GM18867 (cell line): ENCODE measurements around the gene WFS1.

ENCODE experiments used
- ATAC-seq: cut with Tn5 transposase; IDR thresholded peaks from one replicate; pipeline ENCODE4 v1.9.1; 2021; ENCODE audit warnings: mild to moderate bottlenecking, moderate library complexity; ENCODE audit not compliant: unreplicated experiment

Gene WFS1

DNA sequence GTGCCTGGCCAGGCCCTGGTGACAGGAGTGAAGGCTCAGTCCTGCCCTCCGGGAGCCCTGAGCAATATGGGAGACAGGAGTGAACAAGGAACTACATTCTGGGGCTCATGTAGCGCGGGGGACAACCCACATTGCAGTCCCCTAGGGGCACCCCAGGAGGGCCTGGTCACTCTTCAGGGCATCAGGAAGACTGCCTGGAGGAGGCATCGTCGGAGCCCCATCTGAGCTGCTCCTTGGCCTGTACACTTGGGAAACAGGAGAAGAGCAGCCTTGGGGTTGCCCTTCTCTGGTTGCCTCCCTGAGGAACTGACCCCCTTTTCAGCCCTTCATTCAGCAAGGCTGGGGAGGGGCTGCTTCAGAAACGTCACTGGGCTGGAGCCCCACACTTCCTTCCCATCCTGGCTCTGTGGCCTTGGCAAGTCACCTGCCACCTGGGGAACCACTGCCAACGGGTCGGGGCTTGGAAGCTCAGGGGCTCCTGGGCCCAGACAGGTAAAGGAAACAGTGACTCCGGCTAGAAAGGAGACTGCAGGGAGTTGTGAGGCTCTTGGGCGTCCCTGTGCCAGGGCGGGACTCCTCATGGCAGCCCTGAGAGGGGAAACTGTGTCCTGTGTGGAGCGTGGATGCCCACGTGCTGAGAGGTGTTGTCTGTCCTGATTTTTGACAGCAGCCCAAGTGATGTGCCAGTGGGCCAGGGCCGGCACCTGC lies 10.1 kb downstream of the WFS1 start:
- ATAC-seq: no peak

DNA sequence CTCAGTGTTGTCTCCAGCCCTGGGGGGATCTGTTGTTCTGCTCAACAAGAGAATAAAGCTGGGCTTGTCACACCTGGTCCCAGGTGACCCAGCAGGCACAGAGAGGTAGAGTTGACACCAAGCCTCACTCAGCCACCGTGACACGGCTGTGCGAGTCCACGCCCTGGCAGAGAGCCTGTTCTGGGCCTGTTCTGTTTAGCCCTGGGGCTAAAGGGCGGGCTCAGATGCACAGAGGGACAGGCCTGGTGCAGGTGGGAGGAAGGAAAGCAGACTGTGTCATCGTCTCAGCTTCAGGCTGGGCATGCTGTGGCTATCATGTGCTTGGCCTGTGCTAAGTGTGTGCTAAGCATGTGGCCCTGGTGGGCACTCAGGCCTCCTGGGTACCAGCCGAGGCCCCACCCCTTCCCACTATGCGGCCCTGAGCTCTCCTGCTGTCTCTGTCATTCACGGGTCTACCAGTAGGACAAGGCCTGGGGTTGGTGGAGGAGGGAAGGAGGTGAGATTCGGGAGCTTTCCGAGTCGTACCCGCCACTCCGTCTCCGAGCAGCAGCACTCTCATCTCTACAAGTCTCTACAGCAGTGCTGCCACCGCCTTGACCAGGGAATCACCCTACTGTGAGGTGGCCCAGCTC lies 10.8 kb downstream of the WFS1 start:
- no peak for ATAC-seq

DNA sequence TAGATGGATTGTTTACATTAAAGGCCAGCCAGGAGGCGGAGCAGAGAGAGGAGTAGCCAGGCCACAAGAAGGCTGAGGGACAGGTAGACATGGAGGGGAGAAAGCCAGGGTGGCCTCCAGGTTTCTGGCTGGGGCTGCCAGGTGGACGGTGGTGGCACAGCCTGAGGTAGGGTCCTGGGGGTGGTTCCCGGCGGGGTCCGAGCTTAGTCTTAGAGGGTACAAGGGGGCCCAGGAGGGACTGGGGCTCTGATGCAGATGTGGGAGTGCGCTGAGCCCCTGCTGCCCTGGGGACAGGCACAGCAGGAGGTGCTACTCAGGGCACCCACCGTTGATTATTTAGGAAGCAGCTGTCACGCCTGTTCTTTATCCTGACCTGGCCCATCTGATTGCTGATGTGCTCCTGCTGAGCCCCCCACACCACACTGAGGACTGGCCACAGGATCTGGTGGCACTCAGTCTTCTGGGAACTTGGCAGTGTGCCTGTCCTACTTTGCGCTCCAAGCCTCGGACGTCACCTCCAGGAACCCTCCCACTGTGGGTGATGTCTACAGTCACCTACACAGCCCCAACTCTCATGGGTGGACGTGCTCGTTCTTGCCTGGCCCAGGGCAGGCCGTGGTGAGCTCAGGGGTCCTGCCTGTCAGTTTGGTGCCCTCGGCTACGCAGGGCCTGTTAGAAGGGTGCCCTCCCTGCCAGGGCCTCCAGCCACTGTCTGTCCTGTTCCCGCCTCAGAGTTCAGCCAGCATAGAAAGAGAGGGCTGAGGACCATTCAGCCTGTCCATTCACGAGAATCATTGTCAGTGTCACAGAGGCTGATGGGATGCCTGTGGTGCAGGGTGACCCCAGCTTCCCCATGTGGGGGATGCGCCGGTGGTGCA lies 12.0 kb downstream of the WFS1 start:
- no peak for ATAC-seq

GRCh38 chr4:6282314-6282771 lies 12.7 kb downstream of the WFS1 start:
- ATAC-seq: no peak

GRCh38 chr4:6283282-6283681 lies 13.6 kb downstream of the WFS1 start:
- no peak for ATAC-seq

GRCh38 chr4:6287017-6287788 lies 17.6 kb downstream of the WFS1 start:
- no peak for ATAC-seq

DNA sequence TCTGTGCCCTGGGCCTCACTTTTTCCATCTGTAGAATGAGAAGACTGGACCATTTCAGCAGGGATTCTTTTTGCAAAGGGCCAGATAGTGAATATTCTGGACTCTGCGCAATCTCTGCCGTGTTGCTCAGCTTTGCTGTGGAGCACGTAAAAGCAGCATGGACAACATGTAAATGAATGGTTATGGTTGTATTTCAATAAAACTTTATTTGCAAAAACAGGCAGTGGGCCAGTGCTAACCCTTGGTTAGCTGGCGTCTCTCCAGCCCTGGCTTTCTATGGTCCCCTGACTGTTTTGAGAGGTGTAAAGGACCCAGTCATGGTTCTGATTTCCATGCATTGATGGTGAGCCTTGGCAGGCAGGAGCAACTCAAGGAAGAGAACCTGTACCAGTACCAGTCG lies 18.7 kb downstream of the WFS1 start:
- ATAC-seq: no peak

GRCh38 chr4:6288871-6289270 lies 19.2 kb downstream of the WFS1 start:
- ATAC-seq: no peak

GRCh38 chr4:6290256-6290655 lies 20.6 kb downstream of the WFS1 start:
- no peak for ATAC-seq

GRCh38 chr4:6290769-6291547 lies 21.3 kb downstream of the WFS1 start:
- ATAC-seq: no peak

DNA sequence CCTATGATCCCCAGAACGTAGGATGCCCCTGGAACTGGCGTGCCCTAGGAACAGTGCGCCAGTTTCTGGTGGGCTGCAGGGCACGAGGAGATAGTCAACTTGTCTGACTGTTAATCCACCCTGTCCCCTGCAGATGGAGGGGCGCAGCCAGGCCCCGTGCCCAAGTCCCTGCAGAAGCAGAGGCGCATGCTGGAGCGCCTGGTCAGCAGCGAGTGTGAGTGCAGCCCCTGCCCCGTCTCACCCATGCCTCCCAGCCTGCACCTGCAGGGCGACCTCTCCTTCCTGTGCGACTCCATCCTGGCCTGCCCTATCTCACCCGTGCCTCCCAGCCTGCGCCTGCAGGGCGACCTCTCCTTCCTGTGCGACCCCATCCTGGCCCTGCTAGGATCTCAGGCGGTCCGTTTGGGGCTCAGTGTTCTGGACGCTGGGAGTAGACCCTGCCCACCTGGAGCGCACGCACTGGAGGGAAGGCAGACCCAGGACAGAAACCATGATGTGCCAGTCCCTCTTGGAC lies 22.2 kb downstream of the WFS1 start:
- ATAC-seq: no peak

- ATAC-seq: no peak
Measured at GRCh38 chr4:6292376-6293096, 22.9 kb downstream of the WFS1 start.

- ATAC-seq: no peak
Measured at GRCh38 chr4:6293097-6293445, 23.4 kb downstream of the WFS1 start.

DNA sequence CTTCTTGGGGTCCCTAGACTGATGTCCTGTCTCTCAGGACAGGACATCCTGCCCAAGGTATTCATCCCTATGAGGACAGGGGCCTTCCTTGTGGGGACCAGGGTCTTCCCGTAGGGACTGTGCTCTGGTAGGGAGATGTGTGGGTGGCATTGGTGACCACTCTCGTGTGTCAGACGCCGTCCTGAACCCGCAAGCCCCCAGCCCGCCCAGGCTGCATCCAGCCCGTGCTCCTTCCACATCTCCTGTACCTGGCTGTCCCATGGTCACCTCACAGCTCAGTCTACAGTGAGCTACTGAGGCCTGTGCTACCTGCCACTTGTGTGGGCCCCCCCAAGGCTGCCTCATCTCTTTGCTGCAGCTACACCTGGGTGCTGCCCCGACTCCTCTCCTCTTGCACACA lies 24.0 kb downstream of the WFS1 start:
- no peak for ATAC-seq

- no peak for ATAC-seq
Measured at GRCh38 chr4:6294705-6295421, 25.2 kb downstream of the WFS1 start.

- no peak for ATAC-seq
Measured at GRCh38 chr4:6295495-6295894, 25.8 kb downstream of the WFS1 start.

- ATAC-seq: no peak
Measured at GRCh38 chr4:6296026-6296425, 26.4 kb downstream of the WFS1 start.

GRCh38 chr4:6297266-6297815 lies 27.7 kb downstream of the WFS1 start:
- no peak for ATAC-seq
